ENCODE results near the gene CCDC47.

The CCDC47 gene

DNA sequence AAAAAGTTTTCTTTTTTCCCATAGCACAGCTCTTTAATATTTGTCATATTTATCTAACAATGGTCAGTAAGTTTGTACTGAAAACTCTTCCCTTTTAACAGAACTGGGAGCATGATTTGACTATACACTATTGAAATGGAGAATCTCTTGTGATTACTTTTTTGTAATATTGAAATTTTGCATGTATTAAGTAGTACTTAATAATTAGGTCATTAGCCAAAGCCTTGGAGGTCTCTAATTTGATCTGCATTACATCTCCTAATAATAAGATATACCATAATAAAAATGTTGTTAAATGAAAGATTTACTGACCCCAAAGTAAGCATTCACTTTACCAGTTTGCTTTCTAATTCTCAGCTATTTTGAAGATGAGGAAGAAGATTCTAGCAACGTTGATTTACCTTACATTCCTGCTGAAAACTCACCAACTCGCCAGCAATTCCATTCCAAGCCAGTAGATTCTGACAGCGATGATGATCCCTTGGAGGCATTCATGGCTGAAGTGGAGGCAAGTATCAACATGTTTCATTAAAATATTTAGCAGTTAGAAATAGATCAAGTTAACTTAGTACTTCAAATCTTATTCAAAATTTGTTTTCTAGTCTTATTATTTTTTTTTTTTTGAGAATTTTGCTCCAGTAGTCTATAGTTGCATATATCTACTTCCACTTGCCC lies 18.8 kb upstream of the CCDC47 start:
- TF ChIP-seq, protein P1, sequence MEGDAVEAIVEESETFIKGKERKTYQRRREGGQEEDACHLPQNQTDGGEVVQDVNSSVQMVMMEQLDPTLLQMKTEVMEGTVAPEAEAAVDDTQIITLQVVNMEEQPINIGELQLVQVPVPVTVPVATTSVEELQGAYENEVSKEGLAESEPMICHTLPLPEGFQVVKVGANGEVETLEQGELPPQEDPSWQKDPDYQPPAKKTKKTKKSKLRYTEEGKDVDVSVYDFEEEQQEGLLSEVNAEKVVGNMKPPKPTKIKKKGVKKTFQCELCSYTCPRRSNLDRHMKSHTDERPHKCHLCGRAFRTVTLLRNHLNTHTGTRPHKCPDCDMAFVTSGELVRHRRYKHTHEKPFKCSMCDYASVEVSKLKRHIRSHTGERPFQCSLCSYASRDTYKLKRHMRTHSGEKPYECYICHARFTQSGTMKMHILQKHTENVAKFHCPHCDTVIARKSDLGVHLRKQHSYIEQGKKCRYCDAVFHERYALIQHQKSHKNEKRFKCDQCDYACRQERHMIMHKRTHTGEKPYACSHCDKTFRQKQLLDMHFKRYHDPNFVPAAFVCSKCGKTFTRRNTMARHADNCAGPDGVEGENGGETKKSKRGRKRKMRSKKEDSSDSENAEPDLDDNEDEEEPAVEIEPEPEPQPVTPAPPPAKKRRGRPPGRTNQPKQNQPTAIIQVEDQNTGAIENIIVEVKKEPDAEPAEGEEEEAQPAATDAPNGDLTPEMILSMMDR (IDR thresholded peaks at IDR 0.05), result no peak

DNA sequence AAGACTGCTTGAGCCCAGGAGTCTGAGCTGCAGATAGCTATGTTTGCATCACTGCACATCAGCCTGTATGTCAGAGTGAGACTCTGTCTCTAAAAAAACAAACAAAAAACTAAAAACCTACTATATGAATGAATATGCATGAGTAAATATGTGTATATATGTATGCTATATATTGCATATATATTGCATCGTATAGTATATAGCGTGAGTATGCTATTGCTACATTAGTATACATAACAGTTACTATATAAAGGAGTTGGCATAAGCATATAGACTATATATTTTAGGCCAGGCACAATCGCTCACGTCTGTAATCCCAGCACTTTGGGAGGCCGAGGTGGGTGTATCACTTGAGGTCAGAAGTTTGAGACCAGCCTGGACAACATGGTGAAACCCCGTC lies 16.7 kb upstream of the CCDC47 start:
- TF ChIP-seq, protein P1 (IDR thresholded peaks at IDR 0.05), result no peak

DNA sequence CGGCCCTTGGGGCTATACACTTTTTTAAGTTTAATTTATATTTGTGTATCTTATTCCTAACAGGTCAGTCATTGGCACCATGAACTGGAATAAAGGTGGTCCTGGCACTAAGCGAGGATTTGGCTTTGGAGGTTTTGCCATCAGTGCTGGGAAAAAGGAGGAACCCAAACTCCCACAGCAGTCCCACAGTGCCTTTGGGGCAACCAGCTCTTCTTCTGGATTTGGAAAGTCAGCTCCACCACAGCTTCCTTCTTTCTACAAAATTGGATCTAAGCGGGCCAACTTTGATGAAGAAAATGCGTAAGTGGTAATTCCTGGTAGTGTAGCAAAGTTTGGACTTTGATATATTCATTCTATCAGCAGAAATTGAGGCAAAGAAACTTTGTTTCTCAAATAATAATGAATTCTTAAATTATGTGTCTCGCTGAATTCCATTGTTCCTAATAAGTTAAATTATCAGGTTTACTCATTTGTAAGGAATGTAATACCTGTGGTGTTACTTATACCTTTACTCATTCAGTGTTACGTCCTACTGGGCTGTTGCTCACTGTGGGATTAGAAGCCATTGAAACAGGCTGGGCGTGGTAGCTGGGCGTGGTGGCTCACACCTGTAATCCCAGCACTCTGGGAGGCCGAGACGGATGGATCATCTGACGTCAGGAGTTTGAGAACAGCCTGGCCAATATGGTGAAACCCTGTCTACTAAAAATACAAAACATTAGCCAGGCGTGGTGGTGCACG lies 13.7 kb upstream of the CCDC47 start:
- TF ChIP-seq, protein P1 (IDR thresholded peaks at IDR 0.05), result no peak

DNA sequence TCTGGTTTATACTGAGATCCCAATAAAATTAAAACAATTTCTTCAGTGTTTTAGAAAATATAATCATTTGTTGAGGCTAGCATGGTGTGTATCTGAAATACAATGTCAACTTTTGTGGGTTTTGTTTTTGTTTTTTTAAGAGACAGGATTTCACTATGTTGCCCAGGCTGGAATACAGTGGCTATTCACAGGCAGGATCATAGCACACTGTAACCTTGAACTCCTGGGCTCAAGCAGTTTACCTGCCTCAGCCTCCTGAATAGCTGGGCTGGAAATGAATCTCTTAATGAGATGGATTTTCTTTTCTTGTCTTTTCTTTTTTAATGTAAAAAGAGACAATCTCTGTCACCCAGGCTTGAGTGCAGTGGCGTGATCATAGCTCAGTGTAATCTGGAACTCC lies 12.7 kb upstream of the CCDC47 start:
- TF ChIP-seq, protein P1 (IDR thresholded peaks at IDR 0.05), result no peak

DNA sequence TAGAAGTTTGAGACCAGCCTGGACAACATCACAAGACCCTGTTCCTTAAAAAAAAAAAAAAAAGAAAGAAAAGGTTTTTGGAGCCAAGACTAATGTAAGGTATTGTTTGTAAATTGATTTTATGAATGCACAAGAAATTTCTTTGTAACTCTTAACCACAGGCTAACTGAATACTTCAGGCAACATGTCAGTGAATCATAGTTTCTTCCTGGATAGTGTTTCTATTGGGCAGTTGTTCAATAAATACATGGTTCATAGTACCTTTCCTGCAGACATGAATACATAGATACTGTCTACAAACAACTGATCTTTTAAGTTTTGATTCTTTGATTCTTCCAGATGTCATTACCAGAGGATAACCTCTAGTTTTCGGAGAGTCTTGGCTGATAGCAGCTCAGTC lies 12.2 kb upstream of the CCDC47 start:
- TF ChIP-seq, protein P1 (IDR thresholded peaks at IDR 0.05), result no peak

DNA sequence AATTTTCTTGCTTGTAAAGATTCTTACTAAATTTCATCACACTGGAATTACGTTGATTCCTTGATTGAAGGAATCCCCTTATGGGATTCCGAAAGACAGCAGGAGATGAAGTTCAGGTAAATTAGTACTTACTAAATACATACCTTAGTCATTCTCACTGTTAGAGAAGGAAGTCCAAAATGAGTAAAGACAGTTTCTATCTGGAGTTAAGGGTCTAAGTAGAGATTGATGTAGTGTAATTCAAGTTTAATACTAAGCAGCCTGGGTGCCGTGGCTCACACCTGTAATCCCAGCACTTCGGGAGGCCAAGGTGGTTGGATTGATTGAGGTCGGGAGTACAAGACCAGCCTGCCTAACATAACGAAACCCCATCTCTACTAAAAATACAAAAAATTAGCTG lies 10.1 kb upstream of the CCDC47 start:
- TF ChIP-seq, protein P1 (IDR thresholded peaks at IDR 0.05), result no peak

DNA sequence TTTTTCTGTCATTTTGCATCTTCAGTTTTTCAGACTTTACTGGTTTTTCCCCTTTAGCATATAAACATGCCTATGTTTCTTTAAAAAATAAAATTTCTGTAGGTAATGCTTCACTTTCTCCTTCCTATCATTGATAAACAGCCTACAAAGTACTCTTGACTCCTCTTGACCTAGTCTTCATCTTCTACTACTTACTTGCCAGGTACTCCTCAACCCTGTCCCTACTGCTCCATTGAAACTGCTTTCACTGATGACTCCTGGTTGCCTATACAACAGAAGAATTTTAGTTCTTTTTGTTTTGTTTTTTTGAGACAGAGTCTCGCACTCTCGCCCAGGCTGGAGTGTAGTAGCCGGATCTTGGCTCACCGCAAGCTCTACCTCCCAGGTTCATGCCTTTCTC lies 7.5 kb upstream of the CCDC47 start:
- TF ChIP-seq, protein P1 (IDR thresholded peaks at IDR 0.05), result no peak

Data from LNCAP (cell line).